Dermis blood vessel endothelial cell (primary cell): ENCODE data around the gene NCOA1. TPM values are rescaled to one million over a fixed set of nuclear protein-coding genes. Genes with fewer than 3 reads are reported as not detected.
"Not testable (repeated sequence)": the region's sequence is repeated elsewhere in the genome, so short reads cannot be mapped to it uniquely, and the experiment has no call there.

Experiments
- DNase-seq: peaks from one replicate; pipeline ENCODE4 v3.0.0; 2010
- total RNA-seq: library from RNA; depleted of rRNA; stranded (reverse); fragments of >200 nt; gene quantifications from 2 replicates; pipeline ENCODE4 v1.2.3, GENCODE V29; 2014

The NCOA1 gene
- total RNA-seq: 12.8 and 13.1 TPM in 2 replicates

DNA sequence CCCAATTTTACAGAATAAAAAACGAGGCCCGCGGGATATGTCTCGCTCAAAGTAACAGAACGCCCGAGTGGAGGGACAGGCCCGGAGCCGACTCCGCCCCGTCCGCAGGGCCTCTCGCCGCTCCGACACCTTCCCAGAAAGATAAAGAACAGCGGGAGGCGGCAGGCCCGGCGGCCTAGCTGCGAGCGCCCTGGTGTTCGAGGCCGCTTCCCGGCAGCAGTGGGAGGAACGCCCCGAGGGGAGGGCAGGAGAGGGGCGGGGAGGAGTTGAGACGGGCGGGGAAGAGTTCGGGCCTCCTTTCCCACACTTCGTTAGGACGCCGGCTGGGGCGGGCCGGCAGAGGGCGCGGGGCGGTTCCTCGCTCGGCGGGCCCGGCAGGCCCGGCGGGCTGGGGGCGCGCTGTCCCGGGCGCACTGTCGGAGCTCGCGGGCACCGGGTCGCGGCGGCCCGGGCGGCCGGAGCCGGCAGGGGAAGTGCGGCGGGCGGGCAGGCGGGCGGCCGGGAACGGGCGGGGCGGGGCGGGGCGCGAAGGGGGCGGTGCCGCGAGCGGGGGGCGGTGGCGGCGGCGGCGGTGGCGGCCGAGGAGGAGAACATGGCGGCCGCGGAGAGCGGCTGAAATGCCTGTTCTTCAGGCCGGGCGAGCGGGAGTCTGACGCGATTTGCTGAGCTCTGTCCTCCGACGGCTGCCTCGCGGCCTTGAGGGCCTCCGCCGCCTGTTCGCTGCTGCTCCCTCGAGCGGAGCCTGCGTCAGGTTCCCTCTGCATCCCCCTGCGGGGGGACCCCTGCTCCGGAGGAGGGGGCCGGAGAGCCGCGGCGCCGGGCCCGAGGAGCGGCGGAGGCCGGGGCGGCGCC, at the start of gene NCOA1:
Gene NCOA1, plus strand, starts transcription at position 565 of the 852 bp plus-strand sequence. CDS start 167,424 bp downstream, outside the sequence.
- DNase-seq: peak; percentile 91

GRCh38 chr2:24448797-24449196, 42.3 kb upstream of the NCOA1 start:
- DNase-seq: no peak

- DNase-seq: no peak
These were observed 41.7 kb upstream of the NCOA1 start for GRCh38 chr2:24449344-24449743.

GRCh38 chr2:24451805-24452501, 39.1 kb upstream of the NCOA1 start:
- DNase-seq: no peak

GRCh38 chr2:24452502-24452885, 38.6 kb upstream of the NCOA1 start:
- no peak for DNase-seq

- DNase-seq: no peak
These were observed 37.5 kb upstream of the NCOA1 start for GRCh38 chr2:24453379-24454073.

DNA sequence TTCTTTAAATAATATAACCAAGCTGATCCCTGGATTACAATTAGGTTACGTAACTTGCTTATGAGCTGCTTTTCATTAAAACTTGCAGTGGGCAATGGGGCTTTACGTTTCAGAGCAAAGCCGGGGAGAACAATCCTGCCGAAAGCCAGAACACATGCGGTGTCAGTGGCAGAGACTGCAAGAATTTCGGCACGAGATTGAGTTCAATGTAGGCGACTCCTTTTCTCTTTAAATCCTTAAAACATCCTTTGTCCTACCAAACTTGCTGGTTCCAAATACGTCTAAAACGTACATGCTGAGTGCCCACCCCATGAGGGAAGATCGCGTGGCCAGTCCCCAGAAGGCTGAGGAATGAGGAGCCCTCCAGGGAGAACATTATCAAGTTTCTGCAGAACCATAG, 36.8 kb upstream of the NCOA1 start:
- DNase-seq: no peak

- DNase-seq: peak; percentile 65
These were observed 34.2 kb upstream of the NCOA1 start for GRCh38 chr2:24456599-24457556.

GRCh38 chr2:24457696-24458386, 33.2 kb upstream of the NCOA1 start:
- no peak for DNase-seq

DNA sequence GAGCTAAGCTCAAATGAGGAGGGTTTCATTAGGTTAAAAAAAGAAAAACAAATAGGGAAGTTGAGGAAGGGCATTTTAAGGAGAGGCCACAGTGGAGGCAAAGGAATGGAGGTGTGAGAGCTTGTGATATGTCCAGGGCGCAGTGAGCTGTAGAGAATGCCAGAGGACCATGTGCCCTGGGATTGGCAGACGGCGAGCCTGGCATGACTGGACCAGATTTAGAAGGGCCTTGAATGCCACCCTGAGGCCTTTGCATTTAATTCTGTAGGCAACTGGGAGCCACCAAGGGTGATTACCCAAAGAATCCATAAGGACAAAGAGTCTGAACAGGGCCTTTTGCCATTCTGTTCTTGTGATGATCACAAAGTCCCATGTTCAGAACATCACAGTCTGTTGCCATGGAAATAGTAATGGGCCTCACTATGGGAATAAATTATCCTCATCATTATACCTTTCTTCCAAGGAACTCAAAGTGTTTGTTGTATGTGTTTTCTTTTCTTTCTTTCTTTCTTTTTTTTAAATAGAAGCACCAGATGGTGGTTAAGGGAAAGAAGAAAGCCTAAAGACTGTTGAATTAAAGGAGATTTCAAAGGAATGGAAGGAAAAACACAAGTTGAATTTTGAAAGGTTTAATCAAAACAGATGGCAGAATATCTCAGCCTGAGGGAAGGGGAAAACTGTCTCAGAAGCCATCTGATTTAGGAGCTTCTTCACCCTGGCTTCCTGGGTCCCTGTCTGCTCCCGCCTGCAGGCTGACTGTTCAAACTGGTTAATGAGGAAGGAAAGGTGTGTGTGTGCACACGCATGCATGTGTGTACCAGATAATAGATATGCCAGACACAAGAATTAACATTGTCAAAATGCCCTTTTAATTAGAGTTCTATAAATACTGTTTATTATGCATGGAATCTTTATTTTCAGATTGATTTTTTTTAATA, 31.6 kb upstream of the NCOA1 start:
- no peak for DNase-seq

- DNase-seq: no peak
These were observed 29.4 kb upstream of the NCOA1 start for GRCh38 chr2:24461685-24462084.

GRCh38 chr2:24463271-24463670, 27.8 kb upstream of the NCOA1 start:
- no peak for DNase-seq

- no peak for DNase-seq
These were observed 23.9 kb upstream of the NCOA1 start for GRCh38 chr2:24466871-24467870.

DNA sequence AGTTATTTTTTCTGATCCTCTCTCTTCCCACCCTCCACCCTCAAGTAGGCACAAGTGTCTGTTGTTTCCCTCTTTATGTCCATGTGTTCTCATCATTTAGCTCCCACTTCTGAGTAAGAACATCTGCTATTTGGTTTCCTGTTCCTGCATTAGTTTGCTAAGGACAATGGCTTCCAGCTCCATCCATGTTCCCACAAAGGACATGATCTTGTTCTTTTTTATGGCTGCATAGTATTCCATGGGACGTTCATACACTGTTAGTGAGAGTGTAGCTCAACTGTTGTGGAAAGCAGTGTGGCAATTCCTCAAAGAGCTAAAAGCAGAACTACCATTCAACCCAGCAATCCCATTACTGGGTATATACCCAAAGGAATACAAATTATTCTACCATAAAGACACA, 22.6 kb upstream of the NCOA1 start:
- not testable (repeated sequence) for DNase-seq

DNA sequence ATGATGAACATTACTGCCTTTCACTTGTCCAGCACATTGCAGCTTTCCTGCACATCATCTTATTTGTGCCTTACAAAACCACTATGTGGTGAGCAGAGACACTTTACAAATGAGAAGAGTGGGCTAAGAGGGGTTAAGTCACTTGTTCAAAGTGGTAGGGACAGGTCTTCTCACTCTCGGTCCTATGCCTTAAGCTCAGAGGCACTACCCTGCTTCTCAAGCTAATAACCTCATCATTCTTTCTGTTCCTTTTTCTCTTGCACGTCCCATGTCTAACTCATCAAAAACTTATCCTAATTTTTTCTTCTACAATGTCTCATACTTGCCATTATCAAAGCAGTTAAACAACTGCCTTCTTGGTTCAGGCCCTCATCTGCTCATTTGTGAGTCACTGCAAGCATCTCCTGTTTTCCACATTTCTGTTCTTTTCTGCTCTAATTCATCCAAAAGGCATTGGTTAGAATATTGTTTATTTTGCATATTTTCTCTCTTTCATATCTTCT, 21.9 kb upstream of the NCOA1 start:
- no peak for DNase-seq

DNA sequence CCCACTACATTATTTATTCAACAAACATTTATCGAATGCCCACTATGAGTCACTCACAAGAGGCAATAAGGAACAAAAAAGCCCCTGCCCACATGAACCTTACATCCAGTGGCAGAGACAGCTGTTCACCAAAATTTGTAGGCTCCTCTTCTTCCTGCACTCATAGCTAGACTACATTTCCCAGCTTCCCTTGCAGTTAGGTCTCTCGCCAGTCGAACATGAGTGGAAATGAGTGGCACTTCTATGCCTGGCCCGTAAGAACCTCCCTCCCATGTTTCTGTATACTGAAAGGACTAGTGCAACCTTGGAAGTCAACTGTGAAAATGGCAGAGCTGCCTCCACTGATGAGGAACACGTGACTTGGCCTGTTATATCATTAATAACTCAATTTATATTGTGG, 19.4 kb upstream of the NCOA1 start:
- DNase-seq: no peak

GRCh38 chr2:24472416-24472815, 18.6 kb upstream of the NCOA1 start:
- no peak for DNase-seq

GRCh38 chr2:24473626-24474025, 17.4 kb upstream of the NCOA1 start:
- DNase-seq: no peak

GRCh38 chr2:24474053-24474452, 17.0 kb upstream of the NCOA1 start:
- DNase-seq: no peak
